Muscle of leg (tissue), 16 donors: ENCODE measurements around the gene OR1L4. TPM values are rescaled to one million over a fixed set of nuclear protein-coding genes. Genes with fewer than 3 reads are reported as not detected.

Experiments used
- DNase-seq: peaks from one replicate; pipeline ENCODE4 v3.0.0; 2013
- H3K27ac ChIP-seq: one replicate; pipeline ENCODE4 v1.5.1; 2013; ENCODE audit warnings: mild to moderate bottlenecking, low read length, control low read depth
- H3K27me3 ChIP-seq: one replicate; pipeline ENCODE4 v1.6.1; 2013; ENCODE audit warnings: low read length; ENCODE audit not compliant: control insufficient read depth, insufficient read depth
- H3K36me3 ChIP-seq: one replicate; pipeline ENCODE4 v1.6.1; 2013; ENCODE audit warnings: low read length; ENCODE audit not compliant: control insufficient read depth, insufficient read depth
- H3K4me1 ChIP-seq: one replicate; pipeline ENCODE4 v1.6.1; 2013; ENCODE audit warnings: low read length; ENCODE audit not compliant: control insufficient read depth, insufficient read depth
- H3K4me3 ChIP-seq: one replicate; pipeline ENCODE4 v1.5.1; 2013; ENCODE audit warnings: low read length, control low read depth
- H3K9me3 ChIP-seq: replicated peaks from 2 replicates; pipeline ENCODE4 v1.6.1; 2013; ENCODE audit warnings: low read depth, low read length; ENCODE audit not compliant: control insufficient read depth
- WGBS: methylation state at CpG from one replicate; pipeline ENCODE4 v1.1.5; 2013; ENCODE audit warnings: missing lambda C conversion rate; ENCODE audit not compliant: insufficient coverage; 5-methylcytosine and 5-hydroxymethylcytosine counted together
- long read RNA-seq, 11 donors: transcript quantifications; one replicate each; lab custom pipeline, GENCODE V29; 2026
- polyA plus RNA-seq, 8 donors: library from polyadenylated mRNA; unstranded; fragments of 120-200 nt; gene quantifications; one replicate each; pipeline versions ENCODE4 v1.2.1 to v1.2.3, GENCODE V29; 2013; ENCODE audit warnings: inconsistent platforms in 1 of 8, low replicate concordance in 1 of 8; ENCODE audit not compliant: insufficient read length in 8 of 8, insufficient read depth in 1 of 8
- total RNA-seq: library from RNA; stranded (reverse); fragments of 120-200 nt; gene quantifications from one replicate; pipeline ENCODE4 v1.2.4, GENCODE V29; 2013

OR1L4 gene
- total RNA-seq (not detected), polyA plus RNA-seq (not detected)
- long read RNA-seq, donor 1: 0 reads
- long read RNA-seq, donor 2: 0 reads
- long read RNA-seq, donor 3: 0 reads
- long read RNA-seq, donor 4: 0 reads
- long read RNA-seq, donor 5: 0 reads
- long read RNA-seq, donor 6: 0 reads
- long read RNA-seq, donor 7: 0 reads
- long read RNA-seq, donor 8: 0 reads
- long read RNA-seq, donor 9: 0 reads
- long read RNA-seq, donor 10: 0 reads
- long read RNA-seq, donor 11: 0 reads

GRCh38 chr9:122723690-122724089, at the start of gene OR1L4:
Gene OR1L4 (plus strand): TSS chr9:122723990. CDS start chr9:122723990, 0 bp downstream.
- H3K9me3 ChIP-seq: peaks cover 2% of the 10 kb centered on the region
- no peak for DNase-seq
- no peak within 1 kb of the TSS for H3K27ac ChIP-seq
- WGBS: no CpG with 5 or more reads among the region's 1 CpG
- H3K4me1 ChIP-seq: no peaks in the 10 kb centered on the region
- H3K36me3 ChIP-seq: no peaks in the 10 kb centered on the region
- H3K4me3 ChIP-seq: no peak within 1 kb of the TSS
- no peaks in the 10 kb centered on the region for H3K27me3 ChIP-seq

- Histone ChIP-seq H3K36me3 (no peaks in the 10 kb centered on the region), H3K27me3 (no peaks in the 10 kb centered on the region), H3K27ac (no peak overlapping the region), H3K9me3 (no peaks in the 10 kb centered on the region), H3K4me3 (no peak overlapping the region), H3K4me1 (no peaks in the 10 kb centered on the region)
- no peak for DNase-seq
Measured at GRCh38 chr9:122684851-122685250, 38.9 kb upstream of the OR1L4 start.

- Histone ChIP-seq H3K4me3 (no peak overlapping the region), H3K27ac (no peak overlapping the region), H3K27me3 (no peaks in the 10 kb centered on the region), H3K4me1 (no peaks in the 10 kb centered on the region), H3K36me3 (no peaks in the 10 kb centered on the region), H3K9me3 (peaks cover 2% of the 10 kb centered on the region)
- no peak for DNase-seq
- WGBS: no CpG with 5 or more reads among the region's 1 CpG
Measured at GRCh38 chr9:122695696-122696095, 28.1 kb upstream of the OR1L4 start.

- no peak for DNase-seq
- Histone ChIP-seq H3K27me3 (no peaks in the 10 kb centered on the region), H3K4me1 (no peaks in the 10 kb centered on the region), H3K27ac (no peak overlapping the region), H3K4me3 (no peak overlapping the region), H3K9me3 (no peaks in the 10 kb centered on the region), H3K36me3 (no peaks in the 10 kb centered on the region)
- 50% methylated on average over 1 of the region's 7 CpGs for WGBS
Measured at GRCh38 chr9:122718038-122718437, 5.8 kb upstream of the OR1L4 start.

GRCh38 chr9:122719218-122719617, 4.6 kb upstream of the OR1L4 start:
- H3K4me3 ChIP-seq: no peak overlapping the region
- H3K27me3 ChIP-seq: no peaks in the 10 kb centered on the region
- H3K27ac ChIP-seq: no peak overlapping the region
- H3K4me1 ChIP-seq: no peaks in the 10 kb centered on the region
- DNase-seq: no peak
- WGBS: no CpG with 5 or more reads among the region's 4 CpGs
- H3K36me3 ChIP-seq: no peaks in the 10 kb centered on the region
- H3K9me3 ChIP-seq: no peaks in the 10 kb centered on the region

- 67% methylated on average over 4 of the region's 6 CpGs for WGBS
Measured at GRCh38 chr9:122742003-122742402, 18.2 kb downstream of the OR1L4 start, which contains the start of gene OR1L6. Gene OR1L6 (plus strand): TSS chr9:122742303. CDS start chr9:122749848, 7,545 bp downstream.

GRCh38 chr9:122754825-122755224, 31.0 kb downstream of the OR1L4 start:
- no CpG with 5 or more reads among the region's 2 CpGs for WGBS
- Histone ChIP-seq H3K9me3 (no peaks in the 10 kb centered on the region), H3K4me3 (no peak overlapping the region), H3K27ac (no peak overlapping the region), H3K36me3 (no peaks in the 10 kb centered on the region), H3K4me1 (no peaks in the 10 kb centered on the region), H3K27me3 (no peaks in the 10 kb centered on the region)
- DNase-seq: no peak

More at GRCh38 chr9:122742003-122742402, 18.2 kb downstream of the OR1L4 start, which contains the start of gene OR1L6:
- Histone ChIP-seq H3K36me3 (no peaks in the 10 kb centered on the region), H3K4me3 (no peak within 1 kb of the TSS), H3K4me1 (no peaks in the 10 kb centered on the region), H3K27ac (no peak within 1 kb of the TSS), H3K27me3 (no peaks in the 10 kb centered on the region), H3K9me3 (no peaks in the 10 kb centered on the region)
- DNase-seq: no peak

- WGBS: 73% methylated on average over 4 of the region's 4 CpGs
- peaks cover 9% of the 10 kb centered on the region for H3K9me3 ChIP-seq
Measured at GRCh38 chr9:122767817-122768216, 44.0 kb downstream of the OR1L4 start.

More at GRCh38 chr9:122767817-122768216, 44.0 kb downstream of the OR1L4 start:
- H3K4me1 ChIP-seq: no peaks in the 10 kb centered on the region
- H3K27me3 ChIP-seq: no peaks in the 10 kb centered on the region
- H3K4me3 ChIP-seq: no peak overlapping the region
- H3K27ac ChIP-seq: no peak overlapping the region
- no peaks in the 10 kb centered on the region for H3K36me3 ChIP-seq
- DNase-seq: no peak

Other genes with a start within 250 kb of the OR1L4 start
- not detected for gene OR1J1, start 246.1 kb upstream of the OR1L4 start, total RNA-seq
- not detected for gene OR1J1, start 246.1 kb upstream of the OR1L4 start, polyA plus RNA-seq
- not detected for gene OR1J2, start 213.2 kb upstream of the OR1L4 start, total RNA-seq
- not detected for gene OR1J2, start 213.2 kb upstream of the OR1L4 start, polyA plus RNA-seq
- gene OR1J4, start 204.8 kb upstream of the OR1L4 start, total RNA-seq: not detected
- gene OR1J4, start 204.8 kb upstream of the OR1L4 start, polyA plus RNA-seq: not detected
- gene OR1N1, start 196.7 kb upstream of the OR1L4 start, total RNA-seq: not detected
- not detected for gene OR1N1, start 196.7 kb upstream of the OR1L4 start, polyA plus RNA-seq
- gene OR1N2, start 170.9 kb upstream of the OR1L4 start, total RNA-seq: not detected
- not detected for gene OR1N2, start 170.9 kb upstream of the OR1L4 start, polyA plus RNA-seq
- gene OR1L8, start 140.6 kb upstream of the OR1L4 start, total RNA-seq: 0.18 TPM
- gene OR1L8, start 140.6 kb upstream of the OR1L4 start, polyA plus RNA-seq: under 1 TPM in 6 of 8 donors, not detected in 2; 0.09 to 0.16 (median 0.13) TPM
- not detected for gene OR1Q1, start 109.3 kb upstream of the OR1L4 start, total RNA-seq
- not detected for gene OR1Q1, start 109.3 kb upstream of the OR1L4 start, polyA plus RNA-seq
- gene OR1B1, start 66.4 kb upstream of the OR1L4 start, total RNA-seq: not detected
- gene OR1B1, start 66.4 kb upstream of the OR1L4 start, polyA plus RNA-seq: not detected
- gene OR1L1, start 62.3 kb upstream of the OR1L4 start, total RNA-seq: not detected
- not detected for gene OR1L1, start 62.3 kb upstream of the OR1L4 start, polyA plus RNA-seq
- gene OR1L3, start 48.9 kb upstream of the OR1L4 start, total RNA-seq: not detected
- gene OR1L3, start 48.9 kb upstream of the OR1L4 start, polyA plus RNA-seq: not detected
- gene OR1L6, start 18.3 kb downstream of the OR1L4 start, total RNA-seq: not detected
- gene OR1L6, start 18.3 kb downstream of the OR1L4 start, polyA plus RNA-seq: not detected
- not detected for gene OR5C1, start 64.9 kb downstream of the OR1L4 start, total RNA-seq
- not detected for gene OR5C1, start 64.9 kb downstream of the OR1L4 start, polyA plus RNA-seq
- gene OR1K1, start 76.1 kb downstream of the OR1L4 start, total RNA-seq: not detected
- not detected for gene OR1K1, start 76.1 kb downstream of the OR1L4 start, polyA plus RNA-seq
- gene PDCL, start 104.6 kb downstream of the OR1L4 start, total RNA-seq: 18.0 TPM
- 10 to 100 TPM; 15.2 to 24.2 (median 18.5) TPM for gene PDCL, start 104.6 kb downstream of the OR1L4 start, polyA plus RNA-seq
- gene RC3H2, start 181.4 kb downstream of the OR1L4 start, total RNA-seq: 40.4 TPM
- gene RC3H2, start 181.4 kb downstream of the OR1L4 start, polyA plus RNA-seq: 10 to 100 TPM; 18.0 to 30.9 (median 27.6) TPM
- gene ZBTB6, start 189.3 kb downstream of the OR1L4 start, total RNA-seq: 9.0 TPM
- gene ZBTB6, start 189.3 kb downstream of the OR1L4 start, polyA plus RNA-seq: 10 to 100 TPM in 3 of 8 donors, 1 to 10 TPM in 5; 7.8 to 11.7 (median 9.8) TPM
- 6.2 TPM for gene ZBTB26, start 207.5 kb downstream of the OR1L4 start, total RNA-seq
- gene ZBTB26, start 207.5 kb downstream of the OR1L4 start, polyA plus RNA-seq: 1 to 10 TPM; 6.6 to 8.0 (median 7.5) TPM
- 30.2 TPM for gene RABGAP1, start 217.0 kb downstream of the OR1L4 start, total RNA-seq
- 10 to 100 TPM; 29.6 to 40.5 (median 31.7) TPM for gene RABGAP1, start 217.0 kb downstream of the OR1L4 start, polyA plus RNA-seq